Measurements from ENCODE around the gene ANAPC16.
"Not testable (repeated sequence)": the region's sequence is repeated elsewhere in the genome, so short reads cannot be mapped to it uniquely, and the experiment has no call there.

Gene ANAPC16

DNA sequence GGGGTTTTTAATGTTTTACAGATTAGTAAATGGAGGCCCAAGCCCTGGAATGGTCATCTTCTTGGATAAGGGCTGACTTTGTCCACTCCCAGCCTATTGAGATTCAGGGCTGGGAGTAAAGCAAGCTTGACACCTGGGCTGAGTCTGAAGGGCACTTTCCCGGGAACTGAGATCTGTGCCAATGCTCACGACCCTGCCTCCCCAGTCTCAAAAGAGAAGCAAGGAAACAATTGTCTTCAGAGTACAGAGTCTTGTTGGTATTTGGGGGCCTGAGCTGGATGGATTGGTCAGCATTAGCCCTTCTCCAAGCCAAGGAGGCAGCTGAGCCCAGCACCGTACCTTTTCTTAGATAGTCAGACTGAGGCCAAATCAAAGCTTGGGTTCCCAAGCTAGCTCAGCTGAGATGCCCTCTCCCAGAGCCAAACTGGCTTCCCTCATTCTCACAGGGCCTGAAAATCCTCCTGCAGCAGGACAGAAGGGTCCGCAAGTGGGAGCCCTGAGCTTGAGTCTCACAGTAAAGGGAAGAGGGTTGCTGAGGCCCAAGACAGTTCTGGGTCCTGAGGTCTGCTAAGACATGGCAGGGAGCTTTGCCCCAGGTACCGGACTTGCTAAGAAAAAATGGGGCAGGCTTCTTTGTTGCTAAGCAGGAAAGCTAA, 61.7 kb downstream of the ANAPC16 start:
- DNase-seq (ENCODE audit: low read depth in 1 of 2, low spot score in 1 of 2), result no peak

- no peak for DNase-seq (ENCODE audit: low read depth in 1 of 2, low spot score in 1 of 2)
Observed at GRCh38 chr10:72277996-72278667, 62.3 kb downstream of the ANAPC16 start.

GRCh38 chr10:72278668-72279393, 63.0 kb downstream of the ANAPC16 start:
- no peak for DNase-seq (ENCODE audit: low read depth in 1 of 2, low spot score in 1 of 2)

DNA sequence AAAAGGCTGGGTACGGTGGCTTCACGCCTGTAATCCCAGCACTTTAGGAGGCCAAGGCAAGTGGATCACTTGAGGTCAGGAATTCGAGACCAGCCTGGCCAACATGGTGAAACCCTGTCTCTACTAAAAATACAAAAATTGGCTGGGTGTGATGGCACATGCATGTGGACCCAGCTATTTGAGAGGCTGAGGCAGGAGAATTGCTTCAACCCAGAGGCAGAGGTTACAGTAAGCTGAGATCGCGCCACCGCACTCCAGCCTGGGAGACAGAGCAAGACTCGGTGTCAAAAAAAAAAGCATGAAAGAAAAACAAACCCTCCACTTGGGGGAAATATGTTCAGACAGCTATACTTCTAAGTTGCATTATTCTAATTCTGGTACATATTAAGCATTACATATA, 63.8 kb downstream of the ANAPC16 start:
- not testable (repeated sequence) for DNase-seq (ENCODE audit: low read depth in 1 of 2, low spot score in 1 of 2)

DNA sequence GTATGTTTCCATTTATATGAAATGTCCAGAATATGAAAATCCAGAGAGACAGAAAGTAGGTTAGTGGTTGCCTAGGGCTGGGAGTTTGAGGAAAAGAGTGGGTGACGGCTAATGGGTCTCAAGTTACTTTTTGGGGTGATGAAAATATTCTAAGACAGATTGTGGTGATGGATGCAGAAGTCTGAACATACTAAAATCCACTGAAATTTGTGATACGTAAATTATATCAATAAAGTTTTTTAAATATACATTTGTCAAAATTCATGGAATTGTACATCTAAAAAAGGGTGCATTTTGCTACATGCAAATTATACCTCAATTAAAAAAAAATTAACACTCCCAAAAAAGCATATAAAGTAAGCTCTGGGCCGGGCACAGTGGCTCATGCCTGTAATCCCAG, 67.3 kb downstream of the ANAPC16 start:
- no peak for DNase-seq (ENCODE audit: low read depth in 1 of 2, low spot score in 1 of 2)

Data from activated CD4-positive, alpha-beta T cell treated with anti-CD3 and anti-CD28 coated beads, Interleukin-2, amount 50 U/mL, for 24 hours (primary cell).